ENCODE results near the gene EVX1.

GRCh38 chr7:27244488-27245123 is 2.0 kb downstream of the EVX1 start:
- TF ChIP-seq CTCF (IDR thresholded peaks at IDR 0.05; ENCODE audit: poor library complexity) (no peak), EZH2phosphoT487 (IDR thresholded peaks at IDR 0.05; ENCODE audit: low read depth, severe bottlenecking, unreplicated experiment) (no peak), EZH2 (IDR thresholded peaks at IDR 0.05; ENCODE audit: borderline replicate concordance) (no peak)
